ENCODE measurements around the gene PTGR3. TPM values are rescaled to one million over a fixed set of nuclear protein-coding genes. Genes with fewer than 3 reads are reported as not detected.

The PTGR3 gene
- total RNA-seq, 1 donor from 2014 or later = 33.7 TPM

DNA sequence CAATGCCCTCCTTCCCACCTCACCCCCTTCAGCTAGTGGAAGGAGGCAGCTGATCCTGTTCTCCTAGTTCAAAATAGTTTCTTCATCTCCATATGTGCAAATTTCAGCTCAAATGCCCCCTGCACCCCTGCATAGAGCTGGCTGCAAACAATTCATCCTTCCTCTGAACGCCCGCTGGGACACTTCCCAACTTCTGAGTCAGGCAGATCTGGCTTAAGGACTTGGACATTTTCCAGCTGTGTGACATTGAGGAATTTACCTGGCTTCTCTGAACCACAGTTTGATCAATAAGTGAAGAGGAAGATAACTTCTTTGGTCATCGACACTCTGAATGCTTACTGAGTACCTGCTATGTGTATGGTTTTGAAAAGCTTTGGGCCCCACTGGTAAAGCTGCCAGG is 23.5 kb downstream of the PTGR3 start:
- no peak for DNase-seq (ENCODE audit: low spot score)
- intact Hi-C loops (cut with DNase I) = no loop called here

DNA sequence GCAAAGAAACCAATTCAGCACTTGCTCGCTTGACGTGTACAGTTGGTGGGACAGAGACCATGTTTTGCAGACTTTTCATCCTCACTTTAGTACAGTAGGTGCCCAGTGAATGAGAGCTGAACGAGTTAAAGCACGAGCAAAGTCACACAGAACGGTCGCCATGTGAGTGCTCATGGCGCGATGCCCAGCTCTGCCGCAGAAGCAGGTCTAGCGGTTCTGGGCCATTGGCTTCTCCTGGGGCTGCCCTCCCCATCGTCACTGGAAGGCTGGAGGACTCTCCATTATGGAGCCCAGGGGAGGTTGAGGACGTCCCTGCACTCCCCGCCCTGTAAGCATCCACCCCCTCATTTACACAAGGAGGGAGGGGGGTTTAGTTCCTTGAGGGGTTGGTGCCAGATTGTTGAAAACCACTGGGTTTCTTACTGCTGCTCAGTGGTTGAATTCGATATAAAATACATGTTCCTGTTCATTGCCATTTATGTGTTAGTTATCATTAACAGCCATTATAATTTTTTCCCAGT is 24.9 kb downstream of the PTGR3 start:
- DNase-seq (ENCODE audit: low spot score) = no peak
- intact Hi-C loops (cut with DNase I) = no loop called here

DNA sequence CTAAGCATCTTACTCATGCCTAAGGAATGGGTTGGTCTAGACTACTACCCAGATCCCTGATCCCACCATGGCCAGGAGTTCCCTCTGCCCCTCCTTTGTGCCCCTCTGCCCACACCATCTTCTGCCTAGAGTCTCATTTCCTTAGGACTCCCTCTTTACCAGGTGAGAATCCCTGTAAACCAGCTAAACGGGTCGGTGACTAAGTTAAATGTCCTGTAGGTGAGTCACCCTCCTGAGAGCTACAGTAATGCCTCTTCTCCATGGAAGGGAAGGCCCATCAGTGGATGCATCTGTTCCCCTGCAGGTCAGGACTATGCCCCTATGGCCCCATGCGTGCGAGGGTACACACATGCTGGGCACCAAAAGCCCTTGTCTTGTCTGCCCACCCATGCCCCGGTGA is 25.4 kb downstream of the PTGR3 start:
- DNase-seq (ENCODE audit: low spot score) = no peak
- intact Hi-C loops (cut with DNase I) = no loop called here

DNA sequence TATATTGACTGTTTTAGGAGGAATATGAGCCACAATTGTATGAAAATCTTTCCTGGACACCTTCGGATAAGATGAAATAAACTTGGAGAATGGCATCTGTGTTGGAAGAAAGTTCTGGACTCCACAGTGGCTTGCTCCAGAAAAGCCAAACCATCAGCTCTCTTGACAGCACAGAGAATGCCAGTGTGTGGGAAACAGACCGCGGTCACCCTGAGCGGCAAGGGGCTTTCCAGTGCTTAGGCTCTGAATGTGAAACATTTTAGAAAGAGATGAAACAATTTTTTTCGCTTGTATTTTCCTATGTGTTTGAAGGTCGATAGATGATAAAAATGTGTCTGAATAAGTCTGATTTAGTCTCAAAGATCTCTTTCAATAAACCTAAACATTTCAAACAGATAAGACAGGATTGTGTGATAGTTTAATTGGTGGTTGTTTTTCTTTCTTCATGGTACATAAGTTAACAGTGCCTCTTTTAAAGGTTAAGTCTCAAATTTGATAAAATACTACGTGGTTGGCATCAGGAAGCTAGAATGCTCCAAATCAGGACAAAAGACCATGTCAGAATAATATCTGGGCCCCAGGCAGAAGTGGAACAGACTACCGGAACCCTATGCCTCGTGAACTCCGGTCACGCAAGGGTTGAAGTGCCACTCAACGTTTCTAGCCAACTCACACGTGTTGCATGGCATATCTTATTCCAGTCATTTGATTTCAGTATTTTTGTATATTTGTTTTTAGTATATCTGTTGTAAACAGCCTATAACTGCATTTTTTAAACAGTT is 28.9 kb downstream of the PTGR3 start:
- intact Hi-C loops (cut with DNase I) = no loop called here
- no peak for DNase-seq (ENCODE audit: low spot score)

DNA sequence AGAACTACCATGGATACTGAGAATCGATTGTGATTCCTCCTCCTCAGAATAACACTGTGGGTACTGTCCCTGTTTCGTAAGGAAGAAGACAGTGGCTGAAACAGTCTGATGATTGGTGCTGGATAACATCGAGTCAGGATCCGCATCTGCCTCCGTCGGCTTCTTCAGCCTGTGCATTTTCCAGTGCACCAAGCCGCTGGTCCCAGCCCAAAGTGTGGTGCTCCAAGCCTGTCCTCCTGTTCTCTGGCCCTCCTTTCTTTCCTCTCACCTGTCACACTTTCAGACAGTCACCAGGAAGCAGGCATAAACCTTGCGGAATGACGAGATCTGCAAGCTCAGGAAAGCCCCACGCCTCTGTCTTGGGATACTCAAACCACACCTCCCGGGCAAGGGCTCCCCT is 30.6 kb downstream of the PTGR3 start:
- DNase-seq (ENCODE audit: low spot score) = peak; percentile 59
- intact Hi-C loops (cut with DNase I) = no loop called here

DNA sequence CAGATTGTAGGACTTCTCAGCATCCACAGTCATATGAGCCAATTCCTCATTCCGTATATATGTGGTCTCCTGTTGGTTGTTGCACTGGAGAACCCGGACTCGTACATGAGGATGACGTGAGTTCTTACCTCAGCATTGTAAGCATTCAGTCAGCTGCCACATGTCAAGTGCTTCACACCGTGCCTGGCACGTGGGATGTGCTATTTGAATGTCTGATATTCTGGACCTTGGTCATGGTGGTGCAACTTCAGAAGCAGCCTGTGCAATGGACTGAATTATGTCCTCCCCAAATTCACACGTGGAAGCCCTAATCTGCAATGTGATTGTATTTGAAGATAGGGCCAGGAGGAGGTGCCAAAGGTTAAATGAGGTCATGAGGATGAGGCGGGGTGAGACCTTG is 32.1 kb downstream of the PTGR3 start:
- DNase-seq (ENCODE audit: low spot score) = no peak
- intact Hi-C loops (cut with DNase I) = no loop called here

DNA sequence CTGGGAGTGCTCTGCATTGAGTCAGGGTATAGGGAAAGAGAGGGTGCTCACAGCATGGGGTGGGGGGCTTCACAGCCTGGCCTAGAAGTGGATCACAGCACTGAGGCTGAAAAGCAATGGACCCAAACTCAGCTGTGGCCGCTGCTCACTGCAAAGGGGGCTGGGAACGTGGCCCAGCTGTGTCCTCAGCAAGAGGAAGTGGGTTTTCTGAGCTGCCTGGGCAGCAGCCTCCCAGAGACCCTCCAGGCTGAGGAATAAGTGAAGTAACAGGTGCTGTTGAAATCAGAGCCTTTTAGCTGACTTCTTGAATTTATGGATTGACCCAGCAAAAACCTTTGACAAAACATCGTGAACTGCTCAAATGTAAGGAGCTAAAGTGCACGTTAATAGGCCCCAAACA is 35.2 kb downstream of the PTGR3 start:
- intact Hi-C loops (cut with DNase I) = loop anchor here (5.0 kb wide), 2 partner anchors 34 to 101 kb away; partner anchors contain the start of gene PTGR3
- DNase-seq (ENCODE audit: low spot score) = no peak

DNA sequence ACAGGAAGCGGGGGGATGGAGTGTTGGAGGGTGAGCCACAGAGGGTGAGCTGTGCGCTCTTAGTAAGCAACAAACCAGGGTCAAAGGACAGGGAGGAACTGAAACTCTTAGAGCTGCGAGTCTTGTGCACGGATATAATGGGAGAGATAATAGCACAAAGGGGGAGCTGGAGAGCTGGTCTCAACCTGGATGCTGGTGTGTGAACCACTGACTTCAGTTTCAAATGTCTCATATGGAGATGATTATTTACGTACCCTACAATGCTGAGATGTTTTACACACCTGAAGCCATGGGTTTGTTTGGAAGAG is 35.9 kb downstream of the PTGR3 start:
- DNase-seq (ENCODE audit: low spot score) = no peak
- intact Hi-C loops (cut with DNase I) = loop anchor here (5.0 kb wide), 2 partner anchors 34 to 101 kb away; partner anchors contain the start of gene PTGR3

DNA sequence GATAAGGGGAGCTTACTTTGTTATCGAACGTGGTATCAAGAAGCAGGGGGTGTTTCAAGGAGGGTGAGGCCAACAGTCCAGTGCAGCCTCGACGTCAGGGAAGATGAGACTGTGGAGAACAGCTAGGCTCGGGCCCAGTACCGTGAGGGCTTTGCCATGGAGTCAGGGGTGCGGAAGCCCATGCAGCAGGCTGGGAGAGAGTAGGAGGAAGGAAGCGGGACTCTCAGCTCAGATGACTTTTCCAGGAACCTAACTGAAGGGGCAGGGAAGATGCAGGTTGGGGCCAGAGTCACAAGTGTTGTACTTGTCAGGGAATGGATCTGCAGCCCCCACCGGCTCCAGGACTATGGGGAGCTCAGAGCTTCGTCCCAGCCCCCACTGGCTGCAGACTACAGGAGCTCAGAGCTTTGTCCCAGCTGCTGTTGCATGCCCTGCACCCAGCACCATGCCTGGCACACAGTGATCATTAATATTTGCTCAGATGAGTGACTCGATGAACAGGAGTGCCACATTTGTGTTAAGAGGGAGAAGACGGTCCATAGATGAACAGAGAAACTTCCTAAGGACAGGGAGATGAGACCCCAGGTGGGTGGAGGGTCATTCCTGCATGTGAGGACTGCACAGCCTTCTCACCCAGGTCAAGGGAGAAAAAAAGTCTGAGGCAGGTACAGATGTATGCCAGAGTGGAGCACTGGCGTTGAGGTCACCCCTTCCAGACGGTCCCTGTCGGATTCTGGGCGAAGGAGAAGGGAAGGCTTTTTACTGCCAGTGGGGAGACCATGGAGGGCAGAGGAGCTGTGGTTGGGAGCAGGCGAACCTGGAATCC is 36.4 kb downstream of the PTGR3 start:
- peak; percentile 72 for DNase-seq (ENCODE audit: low spot score)
- intact Hi-C loops (cut with DNase I) = loop anchor here (5.0 kb wide), 2 partner anchors 35 to 100 kb away; partner anchors contain the start of gene PTGR3

DNA sequence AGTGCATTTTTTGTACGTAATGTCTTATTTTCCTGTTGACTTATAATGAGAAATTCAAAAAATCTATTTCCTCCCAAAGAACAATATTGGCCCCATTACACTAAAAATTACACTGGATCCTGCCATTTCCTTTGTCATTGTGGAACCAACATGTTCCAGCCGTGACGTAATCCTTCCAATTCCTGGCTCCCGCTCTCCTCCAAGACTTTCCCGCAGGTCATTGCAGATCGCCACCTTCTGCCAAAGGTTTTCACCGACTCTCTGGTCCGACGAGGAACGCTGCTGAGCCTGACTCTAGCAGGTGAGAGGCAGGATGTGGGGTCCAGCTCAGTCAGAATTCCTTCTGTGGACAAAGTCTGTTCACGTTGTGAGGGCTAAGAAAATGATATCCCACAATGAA is 38.0 kb downstream of the PTGR3 start:
- DNase-seq (ENCODE audit: low spot score) = peak; percentile 65
- intact Hi-C loops (cut with DNase I) = loop anchor here (5.0 kb wide), 2 partner anchors 36 to 99 kb away; partner anchors contain the start of gene PTGR3

DNA sequence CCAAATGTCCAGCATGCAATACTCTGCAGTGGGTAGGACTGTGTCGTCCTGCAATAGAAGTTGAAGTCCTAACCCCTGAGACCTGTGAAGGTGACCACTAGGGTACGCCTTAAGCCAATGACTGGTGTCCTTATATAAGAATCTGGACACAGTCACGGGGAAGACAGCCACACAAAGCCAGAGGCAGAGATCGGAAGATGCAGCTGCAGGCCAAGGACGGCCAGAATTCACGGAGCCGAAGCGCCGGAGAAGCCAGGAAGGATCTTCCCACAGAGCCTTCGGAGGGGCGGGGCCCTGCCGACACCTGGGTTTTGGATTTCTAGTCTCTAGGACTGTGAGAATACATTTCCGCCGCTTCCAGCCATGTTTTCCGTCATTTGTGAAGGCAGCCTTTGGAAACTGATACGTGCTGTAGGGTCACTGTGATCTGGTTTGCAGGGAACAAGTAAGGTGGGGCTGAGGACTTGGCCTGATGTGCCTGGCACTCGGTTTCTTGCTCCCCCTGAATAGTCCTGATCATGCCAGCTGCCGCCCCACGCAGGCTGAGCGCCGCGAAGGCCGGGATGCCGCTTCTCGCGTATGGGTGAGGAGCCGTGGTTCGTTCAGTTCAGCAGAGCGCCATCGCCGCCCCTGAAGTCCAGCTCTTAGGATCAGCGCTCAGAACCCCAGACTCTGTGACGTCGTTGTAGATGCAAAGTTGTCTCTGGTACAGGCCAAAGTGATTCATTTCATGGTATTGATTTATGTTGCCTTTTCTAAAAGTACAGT is 38.7 kb downstream of the PTGR3 start:
- intact Hi-C loops (cut with DNase I) = loop anchor here (5.0 kb wide), 2 partner anchors 37 to 98 kb away; partner anchors contain the start of gene PTGR3
- DNase-seq (ENCODE audit: low spot score) = peak; percentile 71

DNA sequence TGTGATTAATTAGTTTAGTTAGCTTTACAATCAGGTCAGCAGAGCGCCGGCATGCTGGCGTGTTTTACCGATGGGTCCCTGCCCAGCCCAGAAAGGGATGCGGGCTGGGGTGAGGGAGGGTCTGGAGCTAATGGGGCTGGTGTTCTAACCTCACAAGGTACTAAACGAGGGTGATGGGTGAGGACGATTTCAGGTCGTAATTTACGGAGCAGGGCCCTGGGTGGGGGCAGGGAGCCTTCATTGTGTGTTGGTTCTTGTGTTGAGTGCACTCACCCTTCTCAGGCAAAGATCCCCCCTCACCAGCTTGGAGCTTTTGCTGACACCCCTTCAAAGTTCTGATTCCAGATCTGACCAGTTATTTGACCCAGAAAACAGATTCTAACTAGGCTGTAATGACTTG is 39.5 kb downstream of the PTGR3 start:
- peak; percentile 36 for DNase-seq (ENCODE audit: low spot score)
- intact Hi-C loops (cut with DNase I) = no loop called here

DNA sequence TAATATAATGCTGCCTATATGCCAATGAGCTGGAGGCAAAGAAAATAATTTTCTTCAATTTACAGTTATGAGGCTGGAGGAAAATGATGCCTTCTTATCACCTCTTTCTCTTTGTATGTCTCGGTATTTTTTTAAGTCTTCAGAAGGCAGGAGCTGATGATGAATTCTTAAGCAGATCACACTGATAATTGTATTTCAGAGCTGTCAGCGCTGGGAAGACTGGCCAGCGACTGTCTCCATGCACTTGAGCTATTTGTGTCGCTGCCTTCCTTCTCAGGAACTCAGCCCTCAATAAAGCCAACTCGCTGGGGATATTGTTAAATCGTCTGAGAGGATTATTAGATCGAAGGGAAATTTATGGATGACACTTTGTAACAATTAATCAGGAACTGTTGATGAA is 40.3 kb downstream of the PTGR3 start:
- intact Hi-C loops (cut with DNase I) = no loop called here
- no peak for DNase-seq (ENCODE audit: low spot score)

DNA sequence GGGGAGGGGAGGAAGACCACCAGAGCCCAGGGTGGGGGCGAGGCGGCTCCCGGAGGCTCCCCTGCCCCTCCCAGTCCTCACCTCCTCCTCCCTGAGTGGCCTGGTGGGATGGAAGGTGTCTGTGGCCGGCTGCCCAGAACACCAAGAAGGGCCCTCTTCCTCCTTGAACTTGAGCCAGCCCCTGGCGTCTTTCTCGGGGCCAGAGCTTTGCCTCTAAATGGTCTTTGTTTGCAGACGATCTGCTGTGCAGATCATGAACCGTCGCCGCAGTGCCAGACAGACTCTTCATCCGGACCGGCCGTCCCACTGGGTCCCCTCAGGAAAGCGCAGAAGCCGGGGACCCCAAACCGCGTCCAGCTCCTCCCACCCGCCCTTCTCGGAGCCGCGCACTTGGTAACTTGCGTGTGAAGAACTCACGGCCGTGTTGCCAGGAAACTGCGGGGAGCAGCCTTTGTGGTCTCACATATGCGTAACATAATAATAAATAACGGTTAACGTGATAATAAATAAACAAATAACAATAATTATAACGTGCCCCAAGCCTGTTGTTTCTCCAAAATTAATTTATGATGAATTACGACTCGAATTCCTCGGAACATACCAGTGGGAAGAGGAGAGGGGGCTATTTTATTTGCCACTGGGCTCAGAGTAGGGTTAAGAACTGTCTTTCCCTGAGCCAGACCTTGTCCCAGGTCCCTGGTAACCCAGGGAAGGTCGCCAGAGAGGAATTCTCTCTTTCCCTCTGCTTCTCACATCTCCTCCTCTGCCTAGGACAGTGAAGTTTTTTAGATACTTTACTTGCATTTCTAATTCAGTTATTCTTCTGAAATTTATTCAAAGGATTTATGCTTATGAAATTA is 41.0 kb downstream of the PTGR3 start:
- intact Hi-C loops (cut with DNase I) = no loop called here
- DNase-seq (ENCODE audit: low spot score) = no peak

DNA sequence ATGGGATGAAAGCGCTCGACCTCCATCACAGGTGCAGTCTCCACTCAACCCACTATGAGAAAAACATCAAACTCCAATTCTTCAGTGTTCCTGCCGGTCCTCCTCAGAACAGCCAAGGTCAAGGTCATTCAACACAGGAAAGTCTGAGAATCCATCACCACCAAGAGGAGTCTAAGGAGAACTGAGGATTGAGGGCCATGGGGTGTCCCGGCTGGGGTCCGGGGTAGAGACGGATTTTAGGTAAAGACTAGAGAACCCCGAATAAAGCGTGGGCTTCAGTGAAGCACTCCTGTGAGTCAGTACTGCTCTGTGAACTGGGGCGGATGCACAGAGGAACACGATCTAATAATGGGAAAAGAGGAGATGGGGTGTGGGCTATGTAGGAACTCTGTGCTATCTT is 41.8 kb downstream of the PTGR3 start:
- no peak for DNase-seq (ENCODE audit: low spot score)
- intact Hi-C loops (cut with DNase I) = no loop called here

DNA sequence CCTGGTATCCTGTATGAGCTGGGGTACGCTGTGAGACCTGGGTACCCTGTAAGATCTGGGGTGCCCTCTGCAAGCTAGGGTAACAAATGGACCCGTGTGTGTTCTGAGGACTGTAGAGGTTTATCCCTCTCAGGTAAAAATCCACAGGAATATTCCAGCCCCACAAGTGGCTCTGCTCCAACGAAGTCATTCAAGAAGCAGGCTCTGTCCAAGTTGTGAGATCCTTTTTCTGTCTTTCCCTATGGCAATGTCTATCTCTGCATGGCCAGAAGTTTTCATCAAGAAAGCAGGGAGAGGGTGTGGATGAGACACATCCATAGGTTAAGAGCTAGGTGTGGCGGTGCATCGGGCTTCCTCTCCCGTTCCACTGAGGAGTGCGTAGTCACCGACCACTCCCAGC is 43.0 kb downstream of the PTGR3 start:
- intact Hi-C loops (cut with DNase I) = no loop called here
- no peak for DNase-seq (ENCODE audit: low spot score)

DNA sequence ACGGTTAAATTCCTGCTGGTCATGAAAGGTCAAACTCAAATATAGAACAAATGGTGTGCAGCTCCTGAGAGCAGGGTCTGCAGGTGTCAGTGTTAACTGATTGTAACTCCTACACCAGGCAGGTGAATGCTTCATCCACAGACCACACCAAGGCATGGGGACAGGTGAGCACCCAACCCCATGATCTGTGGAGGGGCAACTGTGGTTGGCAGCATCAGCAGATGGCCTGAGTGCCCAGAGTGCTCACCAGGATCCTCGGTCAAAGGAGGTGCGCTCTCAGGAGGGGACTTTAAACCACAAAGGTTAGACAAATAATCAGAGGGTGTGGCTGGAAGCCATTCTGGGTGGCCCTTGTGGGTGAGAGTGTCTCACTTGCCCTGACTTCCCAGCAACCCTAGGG is 44.5 kb downstream of the PTGR3 start:
- intact Hi-C loops (cut with DNase I) = no loop called here
- no peak for DNase-seq (ENCODE audit: low spot score)

DNA sequence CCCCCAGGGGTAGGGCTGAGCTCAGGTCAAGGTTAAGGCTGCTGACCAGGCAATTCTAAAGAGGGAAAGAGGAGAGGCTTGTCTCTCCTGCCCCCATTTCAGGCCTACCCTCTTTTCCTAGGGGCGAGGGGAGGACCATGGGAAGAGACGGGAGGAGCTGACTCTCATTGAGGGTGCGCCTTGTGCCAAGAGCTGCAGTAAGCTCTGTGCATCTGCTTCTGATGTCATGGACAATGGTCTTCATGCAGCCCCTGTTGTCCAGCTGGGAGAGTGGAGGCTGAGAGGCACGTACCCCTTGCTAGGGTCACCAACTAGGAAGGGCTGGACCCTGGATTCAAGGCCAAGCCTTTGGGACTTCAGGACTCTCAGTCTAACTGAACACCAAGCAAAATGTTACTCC is 45.2 kb downstream of the PTGR3 start:
- intact Hi-C loops (cut with DNase I) = no loop called here

DNA sequence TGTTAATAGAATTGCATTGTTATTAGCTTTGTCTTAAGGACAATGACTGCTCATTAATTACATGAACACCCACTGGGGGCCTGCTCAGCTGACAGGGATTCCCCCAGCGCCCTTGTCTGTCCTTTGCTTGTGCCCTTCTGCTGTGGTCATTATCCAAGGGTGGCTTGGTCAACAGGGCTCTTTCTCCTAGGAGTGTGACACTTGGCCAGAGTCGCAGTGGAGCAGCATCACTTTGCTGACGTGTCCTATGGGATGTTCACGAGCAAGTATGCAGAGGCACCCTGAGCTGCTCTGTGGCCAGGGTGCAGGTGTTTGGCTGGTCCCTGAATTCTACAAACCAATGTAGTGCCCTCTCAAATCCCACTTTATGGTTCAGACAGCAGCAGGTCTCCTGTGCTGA is 46.0 kb downstream of the PTGR3 start:
- no peak for DNase-seq (ENCODE audit: low spot score)
- intact Hi-C loops (cut with DNase I) = no loop called here

More for the DNA sequence above, 45.2 kb downstream of the PTGR3 start:
- DNase-seq (ENCODE audit: low spot score) = no peak
